HG02852 (cell line): Measurements from ENCODE around the gene LPP.
A peak's percentile ranks its signal among the peaks of the same experiment; 100 is the strongest.

Experiments
- ATAC-seq: cut with Tn5 transposase; IDR thresholded peaks from one replicate; pipeline ENCODE4 v1.9.1; 2021; ENCODE audit warnings: mild to moderate bottlenecking, moderate library complexity; ENCODE audit not compliant: unreplicated experiment

The LPP gene

GRCh38 chr3:188721990-188722389 is 568.0 kb downstream of the LPP start:
- ATAC-seq = no peak

GRCh38 chr3:188722963-188723362 is 569.0 kb downstream of the LPP start:
- ATAC-seq = no peak

GRCh38 chr3:188727052-188727451 is 573.1 kb downstream of the LPP start:
- ATAC-seq = no peak

GRCh38 chr3:188728371-188728896 is 574.5 kb downstream of the LPP start:
- no peak for ATAC-seq

GRCh38 chr3:188729422-188729821 is 575.5 kb downstream of the LPP start:
- no peak for ATAC-seq

GRCh38 chr3:188734395-188734794 is 580.4 kb downstream of the LPP start:
- ATAC-seq = no peak

GRCh38 chr3:188739511-188739910 is 585.6 kb downstream of the LPP start:
- ATAC-seq = no peak

- ATAC-seq = no peak
Measured at GRCh38 chr3:188740010-188740409, 586.1 kb downstream of the LPP start.

GRCh38 chr3:188742755-188743550 is 589.0 kb downstream of the LPP start:
- no peak for ATAC-seq

- no peak for ATAC-seq
Measured at GRCh38 chr3:188744166-188744565, 590.2 kb downstream of the LPP start.

GRCh38 chr3:188745031-188745430 is 591.1 kb downstream of the LPP start:
- no peak for ATAC-seq

- no peak for ATAC-seq
Measured at GRCh38 chr3:188746291-188746783, 592.4 kb downstream of the LPP start.

GRCh38 chr3:188747489-188747888 is 593.5 kb downstream of the LPP start:
- no peak for ATAC-seq

- no peak for ATAC-seq
Measured at GRCh38 chr3:188749010-188749617, 595.2 kb downstream of the LPP start.

- no peak for ATAC-seq
Measured at GRCh38 chr3:188749830-188750229, 595.9 kb downstream of the LPP start.

- ATAC-seq = no peak
Measured at GRCh38 chr3:188750617-188751016, 596.7 kb downstream of the LPP start.

- ATAC-seq = peak; percentile 29
Measured at GRCh38 chr3:188752850-188753249, 598.9 kb downstream of the LPP start.

- ATAC-seq = peak; percentile 61
Measured at GRCh38 chr3:188754267-188754666, 600.3 kb downstream of the LPP start.

GRCh38 chr3:188756241-188756640 is 602.3 kb downstream of the LPP start:
- ATAC-seq = no peak

- no peak for ATAC-seq
Measured at GRCh38 chr3:188759336-188760005, 605.5 kb downstream of the LPP start.

- no peak for ATAC-seq
Measured at GRCh38 chr3:188760408-188760807, 606.5 kb downstream of the LPP start.

- ATAC-seq = no peak
Measured at GRCh38 chr3:188761439-188761838, 607.5 kb downstream of the LPP start.
